Liver (tissue), 3 donors: ENCODE results near the gene C4A.

ENCODE experiments used
- EGR1 ChIP-seq, 2 donors: IDR thresholded peaks; 2 replicates each; pipeline ENCODE4 v1.6.1; 2016 to 2018; ENCODE audit warnings: antibody characterized with exemption in 2 of 2, low read depth in 2 of 2
- FOXA2 ChIP-seq: IDR thresholded peaks from 2 replicates; pipeline ENCODE4 v1.6.1; 2016; ENCODE audit warnings: antibody characterized with exemption
- GABPA ChIP-seq, 2 donors: IDR thresholded peaks in 1 of 2; conservative IDR thresholded peaks in 1 of 2; 2 replicates each; pipeline ENCODE4 v1.6.1; 2016; ENCODE audit warnings: antibody characterized with exemption in 2 of 2, mild to moderate bottlenecking in 1 of 2, moderate library complexity in 1 of 2
- HNF4A ChIP-seq, 2 donors: conservative IDR thresholded peaks; 2 replicates each; pipeline ENCODE4 v1.6.1; 2016; ENCODE audit warnings: antibody characterized with exemption in 2 of 2, mild to moderate bottlenecking in 2 of 2
- NR2F2 ChIP-seq: IDR thresholded peaks from 2 replicates; pipeline ENCODE4 v1.6.1; 2016; ENCODE audit warnings: antibody characterized with exemption
- RAD21 ChIP-seq, 2 donors: IDR thresholded peaks; 2 replicates each; pipeline ENCODE4 v1.6.1; 2016; ENCODE audit warnings: antibody characterized with exemption in 2 of 2, mild to moderate bottlenecking in 2 of 2
- RXRA ChIP-seq, 2 donors: IDR thresholded peaks; 2 replicates each; pipeline ENCODE4 v1.6.1; 2017 to 2018; ENCODE audit warnings: antibody characterized with exemption in 2 of 2, mild to moderate bottlenecking in 1 of 2
- SP1 ChIP-seq: IDR thresholded peaks from 2 replicates; pipeline ENCODE4 v1.6.1; 2018; ENCODE audit warnings: antibody characterized with exemption, mild to moderate bottlenecking
- TAF1 ChIP-seq: conservative IDR thresholded peaks from 2 replicates; pipeline ENCODE4 v1.6.1; 2016; ENCODE audit warnings: antibody characterized with exemption, mild to moderate bottlenecking
- YY1 ChIP-seq: IDR thresholded peaks from 2 replicates; pipeline ENCODE4 v1.6.1; 2016; ENCODE audit warnings: antibody characterized with exemption, mild to moderate bottlenecking
- TF ChIP-seq, protein P1 (sequence below): fragments of 150-350 bp; IDR thresholded peaks from 2 replicates; pipeline ENCODE4 v1.5.1; 2017; ENCODE audit warnings: improper control_type of control experiment, low read depth, low read length; ENCODE audit not compliant: missing input control
- TF ChIP-seq, protein P2 (sequence below): IDR thresholded peaks from 2 replicates; pipeline ENCODE4 v1.6.1; 2016; ENCODE audit warnings: antibody characterized with exemption
- TF ChIP-seq, protein P3 (sequence below): IDR thresholded peaks from 2 replicates; pipeline ENCODE4 v1.6.1; 2016; ENCODE audit warnings: antibody characterized with exemption
- TF ChIP-seq, protein P4 (sequence below): IDR thresholded peaks from 2 replicates; pipeline ENCODE4 v1.6.1; 2016; ENCODE audit warnings: antibody characterized with exemption, mild to moderate bottlenecking
- donor health status: healthy.
- donor health status: healthy.

DNA sequence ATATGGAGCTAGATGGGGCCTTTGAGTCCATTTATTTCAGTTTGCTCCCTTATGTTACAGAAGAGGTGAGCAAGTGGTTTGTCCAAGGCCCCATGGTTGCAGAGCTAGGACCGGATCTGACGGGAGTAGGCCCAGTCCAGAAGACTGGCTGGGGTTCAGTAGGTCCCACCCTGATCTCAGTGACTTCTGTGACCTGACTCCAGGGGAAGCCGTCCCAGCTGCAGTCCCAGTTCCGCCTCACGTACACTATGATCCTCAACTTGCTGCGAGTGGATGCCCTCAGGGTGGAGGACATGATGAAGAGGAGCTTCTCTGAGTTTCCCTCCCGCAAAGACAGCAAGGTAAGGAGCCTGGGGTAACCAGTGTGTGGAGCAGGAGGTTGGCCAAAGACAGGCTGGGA is 15.4 kb upstream of the C4A start:
- TF ChIP-seq, protein P1, sequence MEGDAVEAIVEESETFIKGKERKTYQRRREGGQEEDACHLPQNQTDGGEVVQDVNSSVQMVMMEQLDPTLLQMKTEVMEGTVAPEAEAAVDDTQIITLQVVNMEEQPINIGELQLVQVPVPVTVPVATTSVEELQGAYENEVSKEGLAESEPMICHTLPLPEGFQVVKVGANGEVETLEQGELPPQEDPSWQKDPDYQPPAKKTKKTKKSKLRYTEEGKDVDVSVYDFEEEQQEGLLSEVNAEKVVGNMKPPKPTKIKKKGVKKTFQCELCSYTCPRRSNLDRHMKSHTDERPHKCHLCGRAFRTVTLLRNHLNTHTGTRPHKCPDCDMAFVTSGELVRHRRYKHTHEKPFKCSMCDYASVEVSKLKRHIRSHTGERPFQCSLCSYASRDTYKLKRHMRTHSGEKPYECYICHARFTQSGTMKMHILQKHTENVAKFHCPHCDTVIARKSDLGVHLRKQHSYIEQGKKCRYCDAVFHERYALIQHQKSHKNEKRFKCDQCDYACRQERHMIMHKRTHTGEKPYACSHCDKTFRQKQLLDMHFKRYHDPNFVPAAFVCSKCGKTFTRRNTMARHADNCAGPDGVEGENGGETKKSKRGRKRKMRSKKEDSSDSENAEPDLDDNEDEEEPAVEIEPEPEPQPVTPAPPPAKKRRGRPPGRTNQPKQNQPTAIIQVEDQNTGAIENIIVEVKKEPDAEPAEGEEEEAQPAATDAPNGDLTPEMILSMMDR, result no peak
- TF ChIP-seq FOXA2, result no peak
- no peak for TF ChIP-seq HNF4A (conservative IDR thresholded peaks at IDR 0.05)
- no peak for TF ChIP-seq SP1
- TF ChIP-seq TAF1, result no peak
- TF ChIP-seq, protein P2, sequence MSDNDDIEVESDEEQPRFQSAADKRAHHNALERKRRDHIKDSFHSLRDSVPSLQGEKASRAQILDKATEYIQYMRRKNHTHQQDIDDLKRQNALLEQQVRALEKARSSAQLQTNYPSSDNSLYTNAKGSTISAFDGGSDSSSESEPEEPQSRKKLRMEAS, result no peak
- TF ChIP-seq, protein P3, sequence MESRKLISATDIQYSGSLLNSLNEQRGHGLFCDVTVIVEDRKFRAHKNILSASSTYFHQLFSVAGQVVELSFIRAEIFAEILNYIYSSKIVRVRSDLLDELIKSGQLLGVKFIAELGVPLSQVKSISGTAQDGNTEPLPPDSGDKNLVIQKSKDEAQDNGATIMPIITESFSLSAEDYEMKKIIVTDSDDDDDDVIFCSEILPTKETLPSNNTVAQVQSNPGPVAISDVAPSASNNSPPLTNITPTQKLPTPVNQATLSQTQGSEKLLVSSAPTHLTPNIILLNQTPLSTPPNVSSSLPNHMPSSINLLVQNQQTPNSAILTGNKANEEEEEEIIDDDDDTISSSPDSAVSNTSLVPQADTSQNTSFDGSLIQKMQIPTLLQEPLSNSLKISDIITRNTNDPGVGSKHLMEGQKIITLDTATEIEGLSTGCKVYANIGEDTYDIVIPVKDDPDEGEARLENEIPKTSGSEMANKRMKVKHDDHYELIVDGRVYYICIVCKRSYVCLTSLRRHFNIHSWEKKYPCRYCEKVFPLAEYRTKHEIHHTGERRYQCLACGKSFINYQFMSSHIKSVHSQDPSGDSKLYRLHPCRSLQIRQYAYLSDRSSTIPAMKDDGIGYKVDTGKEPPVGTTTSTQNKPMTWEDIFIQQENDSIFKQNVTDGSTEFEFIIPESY, result no peak
- TF ChIP-seq GABPA (IDR thresholded peaks at IDR 0.05 in 1 of 2, conservative IDR thresholded peaks at IDR 0.05 in 1 of 2), result no peak
- TF ChIP-seq, protein P4, sequence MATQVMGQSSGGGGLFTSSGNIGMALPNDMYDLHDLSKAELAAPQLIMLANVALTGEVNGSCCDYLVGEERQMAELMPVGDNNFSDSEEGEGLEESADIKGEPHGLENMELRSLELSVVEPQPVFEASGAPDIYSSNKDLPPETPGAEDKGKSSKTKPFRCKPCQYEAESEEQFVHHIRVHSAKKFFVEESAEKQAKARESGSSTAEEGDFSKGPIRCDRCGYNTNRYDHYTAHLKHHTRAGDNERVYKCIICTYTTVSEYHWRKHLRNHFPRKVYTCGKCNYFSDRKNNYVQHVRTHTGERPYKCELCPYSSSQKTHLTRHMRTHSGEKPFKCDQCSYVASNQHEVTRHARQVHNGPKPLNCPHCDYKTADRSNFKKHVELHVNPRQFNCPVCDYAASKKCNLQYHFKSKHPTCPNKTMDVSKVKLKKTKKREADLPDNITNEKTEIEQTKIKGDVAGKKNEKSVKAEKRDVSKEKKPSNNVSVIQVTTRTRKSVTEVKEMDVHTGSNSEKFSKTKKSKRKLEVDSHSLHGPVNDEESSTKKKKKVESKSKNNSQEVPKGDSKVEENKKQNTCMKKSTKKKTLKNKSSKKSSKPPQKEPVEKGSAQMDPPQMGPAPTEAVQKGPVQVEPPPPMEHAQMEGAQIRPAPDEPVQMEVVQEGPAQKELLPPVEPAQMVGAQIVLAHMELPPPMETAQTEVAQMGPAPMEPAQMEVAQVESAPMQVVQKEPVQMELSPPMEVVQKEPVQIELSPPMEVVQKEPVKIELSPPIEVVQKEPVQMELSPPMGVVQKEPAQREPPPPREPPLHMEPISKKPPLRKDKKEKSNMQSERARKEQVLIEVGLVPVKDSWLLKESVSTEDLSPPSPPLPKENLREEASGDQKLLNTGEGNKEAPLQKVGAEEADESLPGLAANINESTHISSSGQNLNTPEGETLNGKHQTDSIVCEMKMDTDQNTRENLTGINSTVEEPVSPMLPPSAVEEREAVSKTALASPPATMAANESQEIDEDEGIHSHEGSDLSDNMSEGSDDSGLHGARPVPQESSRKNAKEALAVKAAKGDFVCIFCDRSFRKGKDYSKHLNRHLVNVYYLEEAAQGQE, result no peak
- TF ChIP-seq EGR1 (IDR thresholded peaks at IDR 0.05; ENCODE audit: low read depth in 2 of 2), result no peak
- TF ChIP-seq NR2F2, result no peak
- TF ChIP-seq RAD21 (IDR thresholded peaks at IDR 0.05), result no peak
- no peak for TF ChIP-seq YY1
- TF ChIP-seq RXRA (IDR thresholded peaks at IDR 0.05), result no peak
